ENCODE data around the gene IPO11. TPM values are rescaled to one million over a fixed set of nuclear protein-coding genes. Genes with fewer than 3 reads are reported as not detected.

The IPO11 gene
- 10 to 100 TPM; 11.9 to 20.6 TPM for total RNA-seq
- 1 to 10 TPM; 4.7 to 6.0 TPM for polyA plus RNA-seq

GRCh38 chr5:62412549-62413329 is at the start of gene IPO11:
IPO11 (plus strand) TSS chr5:62412763; CDS start chr5:62437280, 24,517 bp downstream.
- H3K27ac ChIP-seq (ENCODE audit: low read depth in 1 of 2, low read length in 2 of 2): no peak within 1 kb of the TSS
- H3K36me3 ChIP-seq (ENCODE audit: control insufficient read depth in 4 of 4, insufficient read depth in 3 of 4, low read depth in 1 of 4, low read length in 3 of 4): no peaks in the 10 kb centered on the region
- WGBS: under 1% methylated on average over 66 of the region's 66 CpGs
- no peaks in the 10 kb centered on the region for H3K27me3 ChIP-seq (ENCODE audit: control insufficient read depth in 4 of 4, insufficient read depth in 4 of 4, low read length in 3 of 4)
- H3K4me1 ChIP-seq (ENCODE audit: control insufficient read depth in 4 of 4, insufficient read depth in 4 of 4, low read length in 3 of 4): peaks cover 2 to 12% (median 10%) of the 10 kb centered on the region in 4 donors
- peak; percentile 98 for DNase-seq (ENCODE audit: low spot score)
- peak within 1 kb of the TSS; percentile 74 to 93 (median 76) for H3K4me3 ChIP-seq (ENCODE audit: low read depth in 1 of 3, low read length in 3 of 3)
- H3K9me3 ChIP-seq (ENCODE audit: control insufficient read depth in 4 of 4, low read length in 3 of 4): no peaks in the 10 kb centered on the region
- TF ChIP-seq TAF1 (conservative IDR thresholded peaks at IDR 0.05) (peak; percentile 48), CTCF (IDR thresholded peaks at IDR 0.05; ENCODE audit: low read depth, low read length, missing input control) (no peak), EGR1 (IDR thresholded peaks at IDR 0.05; ENCODE audit: low read depth in 2 of 2) (peak in 1 of 2 donors; percentile 31), REST (IDR thresholded peaks at IDR 0.05) (no peak), FOXA2 (IDR thresholded peaks at IDR 0.05) (no peak), ZBTB33 (IDR thresholded peaks at IDR 0.05) (peak; percentile 48), FOXA1 (IDR thresholded peaks at IDR 0.05) (peak; percentile 7), RXRA (IDR thresholded peaks at IDR 0.05) (no peak), HNF4A (conservative IDR thresholded peaks at IDR 0.05) (peak in 1 of 2 donors; percentile 14), YY1 (IDR thresholded peaks at IDR 0.05) (peak; percentile 98), GABPA (IDR thresholded peaks at IDR 0.05 in 1 of 2, conservative IDR thresholded peaks at IDR 0.05 in 1 of 2) (peak in 1 of 2 donors; percentile 64), SP1 (IDR thresholded peaks at IDR 0.05) (peak; percentile 58), NR2F2 (IDR thresholded peaks at IDR 0.05) (no peak), RAD21 (IDR thresholded peaks at IDR 0.05) (no peak), HNF4G (IDR thresholded peaks at IDR 0.05) (no peak), MAX (IDR thresholded peaks at IDR 0.05) (peak; percentile 76), ATF3 (IDR thresholded peaks at IDR 0.05) (no peak)
- peak within 1 kb of the TSS; percentile 69 for H3K9ac ChIP-seq (ENCODE audit: low read depth in 1 of 2, low read length in 2 of 2)

Measured in liver (tissue), 9 donors.